AG04450 (cell line): Measurements from ENCODE around the gene DLGAP3. TPM values are rescaled to one million over a fixed set of nuclear protein-coding genes. Genes with fewer than 3 reads are reported as not detected.

Experiments
- CTCF ChIA-PET: fragments of 300-600, 350-600 bp; formaldehyde crosslinking; extraction: SDS; loops from one replicate; lab custom pipeline; 2022; ENCODE audit warnings: antibody characterized with exemption, inconsistent platforms; lab: Charles Lee
- POLR2A ChIA-PET: fragments of 350-600 bp; formaldehyde crosslinking; extraction: SDS; loops from one replicate; lab custom pipeline; 2021; ENCODE audit warnings: antibody characterized with exemption, inconsistent platforms; lab: Yijun Ruan, JAX
- DNase-seq: peaks from one replicate; pipeline ENCODE4 v3.0.0-alpha.2; 2011; ENCODE audit warnings: low read depth, low spot score
- H3K27ac ChIP-seq: one replicate; pipeline ENCODE4 v1.5.1; 2012; ENCODE audit warnings: low read depth, low read length, control low read depth
- H3K27me3 ChIP-seq: one replicate; pipeline ENCODE4 v1.6.0; 2012; ENCODE audit warnings: low read length; ENCODE audit not compliant: control insufficient read depth, insufficient read depth
- H3K4me3 ChIP-seq: 2 replicates; pipeline ENCODE4 v1.5.1; 2011; ENCODE audit warnings: mild to moderate bottlenecking, low read depth, low read length, control low read depth
- H3K9me3 ChIP-seq: 2 replicates; pipeline ENCODE4 v1.5.1; 2012; ENCODE audit warnings: low read length; ENCODE audit not compliant: control insufficient read depth, insufficient read depth
- CTCF ChIP-seq: IDR thresholded peaks from 2 replicates; pipeline ENCODE4 v1.5.1; 2011; ENCODE audit warnings: low read depth, low read length, control low read depth, inconsistent platforms
- polyA plus RNA-seq: library from polyadenylated mRNA; depleted of rRNA; stranded (reverse); fragments of >200 nt; gene quantifications from 2 replicates; pipeline ENCODE4 v1.2.3, GENCODE V29; 2011

Gene DLGAP3
- polyA plus RNA-seq, 1 experiment: not detected

DNA sequence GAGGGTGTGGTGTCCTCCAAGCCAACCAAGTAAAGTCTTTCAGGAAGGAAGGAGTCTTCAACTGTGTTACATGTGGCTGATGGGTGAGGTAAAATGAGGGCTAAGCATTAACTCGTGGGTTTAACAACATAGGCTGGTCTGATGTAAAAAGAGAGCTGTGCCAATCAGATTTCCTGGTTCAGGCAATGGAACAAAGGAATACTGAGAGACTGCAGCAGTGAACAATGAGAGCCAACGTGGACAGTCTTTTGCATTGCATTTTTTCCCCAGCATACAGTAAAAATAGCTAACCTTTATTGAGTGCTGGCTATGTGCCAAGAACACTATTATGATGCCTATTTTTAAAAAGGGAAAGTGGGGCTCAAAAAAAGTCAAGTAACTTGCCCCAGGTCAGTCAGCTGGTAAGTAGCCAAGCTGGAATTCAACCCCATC lies 31.1 kb downstream of the DLGAP3 start:
- no peak overlapping the region for H3K27ac ChIP-seq
- H3K4me3 ChIP-seq: no peak overlapping the region
- CTCF ChIA-PET: no interaction called here
- no peak for TF ChIP-seq CTCF
- POLR2A ChIA-PET: no interaction called here
- DNase-seq: no peak
- peaks cover 2% of the 10 kb centered on the region for H3K27me3 ChIP-seq
- H3K9me3 ChIP-seq: no peaks in the 10 kb centered on the region

- Histone ChIP-seq H3K4me3 (no peak overlapping the region), H3K27me3 (peaks cover 2% of the 10 kb centered on the region), H3K9me3 (peaks cover 5% of the 10 kb centered on the region; the same call in 1 of the 2 replicates), H3K27ac (no peak overlapping the region)
- 0 out of 2 replicates have a peak, but pooled peaks have one; percentile 9 for TF ChIP-seq CTCF
- ChIA-PET POLR2A (no interaction called here), CTCF (no interaction called here)
- DNase-seq: no peak
Measured at GRCh38 chr1:34896612-34897011, 32.8 kb downstream of the DLGAP3 start.

- Histone ChIP-seq H3K27me3 (peaks cover 17% of the 10 kb centered on the region), H3K9me3 (peaks cover 10% of the 10 kb centered on the region; the same call in 1 of the 2 replicates), H3K27ac (no peak overlapping the region), H3K4me3 (no peak overlapping the region)
- ChIA-PET POLR2A (no interaction called here), CTCF (interaction anchor here (1.1 to 1.3 kb wide), 2 partner anchors 24 to 30 kb away, joined by 4 read pairs; no protein-coding TSS in a partner anchor)
- no peak for DNase-seq
- no peak for TF ChIP-seq CTCF
Measured at GRCh38 chr1:34889705-34890104, 39.7 kb downstream of the DLGAP3 start.

DNA sequence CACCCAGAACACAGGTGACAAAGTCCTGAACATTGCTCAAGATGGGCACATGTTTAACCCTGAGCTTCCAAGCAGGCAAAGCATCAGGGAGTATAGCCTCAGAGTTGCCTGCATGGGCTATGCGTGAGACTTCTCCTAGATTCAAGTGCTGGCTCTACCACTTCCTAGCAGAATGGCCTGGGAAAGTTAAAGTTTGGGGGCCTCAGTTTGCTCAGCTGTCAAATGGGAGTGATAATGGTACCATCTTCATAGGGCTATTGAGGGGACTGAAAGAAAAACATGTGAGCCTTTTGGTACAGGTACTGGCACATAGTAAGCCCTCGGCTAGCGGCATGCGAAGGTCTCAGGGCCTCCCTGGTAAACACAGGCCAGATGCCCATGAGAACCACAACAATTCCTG lies 41.9 kb downstream of the DLGAP3 start:
- Histone ChIP-seq H3K4me3 (no peak overlapping the region), H3K27me3 (peaks cover 20% of the 10 kb centered on the region), H3K9me3 (peaks cover 6% of the 10 kb centered on the region; the same call in 1 of the 2 replicates), H3K27ac (no peak overlapping the region)
- DNase-seq: no peak
- POLR2A ChIA-PET: no interaction called here
- CTCF ChIA-PET: interaction anchor here (1.3 kb wide), 1 partner anchor 28 kb away, joined by 3 read pairs; the partner anchor contains the start of gene SMIM12
- TF ChIP-seq CTCF: no peak

DNA sequence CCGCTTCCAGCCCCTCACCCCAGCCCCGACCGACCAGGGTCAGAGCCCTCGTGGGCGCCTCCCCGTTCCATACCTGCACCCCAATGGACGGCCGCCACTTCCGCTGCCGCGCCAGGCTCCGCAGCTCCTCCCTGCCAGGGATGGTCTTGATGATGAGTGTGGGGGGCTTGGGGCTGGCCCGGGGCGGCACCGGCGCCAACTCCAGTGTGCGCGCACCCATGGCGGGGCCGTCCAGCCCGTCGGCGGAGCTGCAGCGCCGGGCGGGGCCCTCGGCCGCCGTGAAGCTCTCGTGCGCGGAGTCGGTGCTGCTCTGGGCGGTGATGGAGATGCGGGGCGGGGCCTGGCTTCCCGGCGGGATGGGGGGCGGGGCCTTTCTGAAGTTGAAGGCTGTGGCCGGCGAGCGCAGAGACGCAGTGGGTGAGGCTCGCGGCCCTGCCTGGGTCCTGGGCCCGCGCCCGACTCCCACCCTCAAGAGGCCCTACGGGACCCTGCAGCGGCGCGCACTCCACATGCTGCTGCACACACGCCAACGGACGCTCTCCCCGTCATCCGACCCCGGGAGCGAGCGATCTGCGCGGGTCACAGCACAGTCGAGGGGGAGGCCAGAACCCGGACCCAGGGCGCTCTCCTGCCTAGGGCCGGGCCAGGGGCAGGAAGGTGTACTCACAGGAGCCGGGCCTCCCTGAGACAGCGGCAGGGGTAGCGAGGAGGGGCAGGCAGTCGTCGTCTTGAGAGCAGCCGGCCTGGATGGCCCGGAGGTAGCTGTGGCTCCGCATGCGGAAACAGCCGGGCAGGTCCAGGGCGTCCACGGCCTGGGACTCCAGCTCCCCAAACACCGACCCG lies 43.8 kb downstream of the DLGAP3 start:
- no peak overlapping the region for H3K27ac ChIP-seq
- ChIA-PET POLR2A (interaction anchor here (1.0 kb wide), 1 partner anchor 26 kb away, joined by 3 read pairs; the partner anchor contains the start of gene SMIM12), CTCF (interaction anchor here (0.9 to 1.0 kb wide), 2 partner anchors 26 to 33 kb away, joined by 3 to 5 read pairs; no protein-coding TSS in a partner anchor)
- peak overlapping the region; percentile 50 for H3K4me3 ChIP-seq
- DNase-seq: no peak
- peaks cover 21% of the 10 kb centered on the region for H3K27me3 ChIP-seq
- TF ChIP-seq CTCF: no peak
- H3K9me3 ChIP-seq: peaks cover 6% of the 10 kb centered on the region; the same call in 1 of the 2 replicates
